Right ventricle myocardium inferior (tissue), 1 donor: Measurements from ENCODE around the gene POGLUT2. TPM values are rescaled to one million over a fixed set of nuclear protein-coding genes. Genes with fewer than 3 reads are reported as not detected.

Experiments
- ATAC-seq: fragments of 200-7000 bp; cut with Tn5 transposase; one replicate; pipeline ENCODE4 v1.9.1; 2020; ENCODE audit warnings: mild to moderate bottlenecking, moderate library complexity
- DNase-seq: peaks from one replicate; pipeline ENCODE4 v3.0.0; 2021; ENCODE audit errors: missing footprints
- intact Hi-C: fragments of 100-400 bp; cut with DNase I; formaldehyde crosslinking; loops from one replicate; pipeline ENCODE4 v1.11.0; 2022
- long read RNA-seq: library from polyadenylated mRNA; unstranded; transcript quantifications from one replicate; pipeline ENCODE4 v2.0.0, GENCODE V29; 2021
- total RNA-seq: library from RNA; stranded (reverse); fragmentation: NEBNext Ultra II Directional; extraction: Animal tissue kit (Norgen Biotek cat#: 25700); gene quantifications from one replicate; pipeline ENCODE4 v1.2.1, GENCODE V29; 2021
- donor health status: DM: no; HTN: yes; CAD: no; lungs with severe emphysema.

The POGLUT2 gene
- total RNA-seq: 3.2 TPM
- long read RNA-seq, partial matches to known transcripts: 0 of 1 reads
- long read RNA-seq, other reads (novel, unspliced or antisense): 0 of 1 reads

DNA sequence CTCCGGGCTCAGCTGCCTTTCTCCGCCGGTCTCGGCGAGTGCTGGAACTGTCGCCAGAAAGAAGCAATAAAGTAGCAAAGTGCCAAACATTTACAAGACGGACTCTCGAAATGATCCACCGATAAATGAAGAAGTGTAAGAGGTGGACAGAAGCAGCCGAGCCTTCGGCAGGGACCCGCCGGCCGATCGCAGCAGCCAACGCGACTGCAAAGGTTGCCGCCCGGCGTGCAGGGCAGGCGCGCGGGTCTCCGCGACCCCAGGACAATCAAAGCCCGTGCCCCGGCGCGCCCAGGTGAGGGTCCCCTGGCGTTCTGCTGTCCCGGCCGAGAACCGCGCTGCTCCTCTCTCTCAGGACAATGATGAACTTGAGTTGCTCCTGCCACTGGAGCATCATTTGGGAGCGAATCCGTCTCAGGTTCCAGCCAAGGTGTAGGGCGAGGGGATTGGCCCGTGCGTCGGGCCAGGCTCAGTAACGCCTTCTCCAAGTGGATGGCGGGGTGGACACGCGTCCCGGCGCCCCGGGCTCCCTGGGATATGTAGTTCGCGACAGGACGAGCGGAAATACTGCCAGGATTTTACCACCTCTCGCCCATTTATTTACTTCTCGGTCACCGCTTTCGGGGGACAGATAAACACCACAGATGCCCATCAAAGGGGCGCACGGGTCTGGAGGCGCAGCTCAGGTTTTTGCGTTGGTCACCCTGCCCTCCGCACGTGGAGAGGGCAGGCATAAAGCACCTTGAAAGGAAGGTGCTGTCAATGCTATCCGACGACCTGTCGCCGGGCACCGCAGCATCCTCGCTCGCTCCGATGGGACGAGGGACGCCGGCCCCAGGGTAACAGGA is at the start of gene POGLUT2, which contains the start of gene BIVM:
Gene POGLUT2 (minus strand): TSS at position 396 of the 845 bp plus-strand sequence. CDS start 306 bp downstream, at position 90.
Gene BIVM (plus strand): TSS at position 539 of the 845 bp plus-strand sequence. CDS start 8,149 bp downstream, outside the sequence.
- intact Hi-C loops: loop anchor here (1.0 kb wide), 1 partner anchor 26 kb away; the partner anchor contains the start of gene TEX30
- DNase-seq: peak; percentile 94

DNA sequence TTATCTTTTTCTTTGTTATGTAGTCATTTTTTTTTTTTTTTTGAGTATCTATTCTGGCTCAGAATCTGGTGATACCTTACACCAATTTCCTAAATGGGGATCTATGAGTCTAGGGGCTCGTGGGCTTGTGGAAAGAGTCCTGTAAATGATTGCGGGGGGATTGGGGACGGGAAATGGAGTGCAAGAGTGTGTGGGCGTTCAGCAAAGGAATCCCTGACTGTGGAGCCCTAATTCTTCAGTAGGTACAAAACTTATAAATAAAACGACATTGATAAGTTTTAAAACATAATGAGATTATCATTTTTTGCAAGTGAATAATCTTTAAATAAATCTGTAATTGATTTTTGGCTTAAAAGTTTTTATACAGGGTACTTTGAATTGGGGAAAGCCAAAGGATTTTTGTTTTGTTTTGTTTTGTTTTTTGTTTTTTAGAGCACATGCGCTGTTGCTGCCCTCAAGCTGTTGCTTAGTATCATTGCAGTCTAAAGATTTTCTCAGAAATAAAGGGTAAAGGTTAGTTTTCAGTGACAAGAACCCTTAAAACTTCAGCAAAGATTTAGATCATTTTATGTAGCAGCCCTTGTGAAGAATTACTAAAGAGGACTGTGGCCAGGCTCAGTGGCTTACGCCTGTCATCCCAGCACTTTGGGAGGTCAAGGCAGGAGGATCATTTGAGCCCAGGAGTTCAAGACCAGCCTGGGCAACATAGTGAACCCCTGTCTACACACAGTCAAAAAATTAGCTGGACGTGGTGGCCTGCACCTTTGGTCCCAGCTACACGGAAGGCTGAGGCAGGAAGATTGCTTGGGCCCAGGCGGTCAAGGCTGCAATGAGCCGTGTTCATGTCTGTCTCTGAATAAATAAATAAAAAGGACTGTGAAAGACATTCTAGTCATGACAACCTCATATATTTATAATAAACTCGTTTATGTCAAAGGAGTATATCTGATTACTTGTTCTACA is 48.8 kb upstream of the POGLUT2 start:
- intact Hi-C loops: loop anchor here (2.0 kb wide), 1 partner anchor 267 kb away; no protein-coding TSS in a partner anchor
- ATAC-seq (no peak), DNase-seq (no peak)

More for the DNA sequence above, at the start of gene POGLUT2, which contains the start of gene BIVM:
- ATAC-seq: peak; percentile 93

DNA sequence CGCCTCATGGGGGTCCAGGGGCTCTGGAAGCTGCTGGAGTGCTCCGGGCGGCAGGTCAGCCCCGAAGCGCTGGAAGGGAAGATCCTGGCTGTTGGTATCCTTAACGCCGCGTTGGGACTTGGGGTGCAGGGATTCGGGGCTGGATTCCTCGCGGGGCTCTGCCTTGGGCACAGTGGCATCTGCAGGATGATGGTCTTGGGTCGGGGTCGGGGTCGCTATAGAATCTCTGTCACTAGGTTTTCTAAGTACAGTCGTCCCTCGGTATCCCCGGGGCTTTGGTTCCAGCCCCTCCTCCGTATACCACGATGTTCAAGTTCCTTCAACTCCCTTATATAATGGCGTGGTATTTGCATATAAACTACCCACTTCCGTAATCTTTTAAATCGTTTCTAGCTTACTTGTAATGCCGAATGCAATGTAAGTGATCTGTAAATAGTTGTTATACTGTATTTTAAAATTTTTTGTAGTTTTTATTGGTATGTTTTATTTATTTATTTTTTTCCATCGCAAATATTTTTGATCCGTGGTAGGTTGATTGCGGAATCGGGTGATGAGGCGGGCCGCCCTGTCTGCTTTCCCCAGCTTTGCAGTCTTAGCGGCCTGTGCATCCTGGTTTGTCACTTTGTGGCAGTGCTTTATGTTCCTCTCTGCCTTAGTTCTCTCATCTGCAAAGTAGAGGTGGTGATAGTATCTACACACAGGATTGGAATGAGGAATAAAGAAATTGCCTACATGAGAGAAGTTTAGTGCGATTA is 47.7 kb upstream of the POGLUT2 start:
- DNase-seq (peak; percentile 77), ATAC-seq (peak; percentile 41)
- intact Hi-C loops: loop anchor here (1.0 to 2.0 kb wide), 2 partner anchors 46 to 266 kb away; no protein-coding TSS in a partner anchor

DNA sequence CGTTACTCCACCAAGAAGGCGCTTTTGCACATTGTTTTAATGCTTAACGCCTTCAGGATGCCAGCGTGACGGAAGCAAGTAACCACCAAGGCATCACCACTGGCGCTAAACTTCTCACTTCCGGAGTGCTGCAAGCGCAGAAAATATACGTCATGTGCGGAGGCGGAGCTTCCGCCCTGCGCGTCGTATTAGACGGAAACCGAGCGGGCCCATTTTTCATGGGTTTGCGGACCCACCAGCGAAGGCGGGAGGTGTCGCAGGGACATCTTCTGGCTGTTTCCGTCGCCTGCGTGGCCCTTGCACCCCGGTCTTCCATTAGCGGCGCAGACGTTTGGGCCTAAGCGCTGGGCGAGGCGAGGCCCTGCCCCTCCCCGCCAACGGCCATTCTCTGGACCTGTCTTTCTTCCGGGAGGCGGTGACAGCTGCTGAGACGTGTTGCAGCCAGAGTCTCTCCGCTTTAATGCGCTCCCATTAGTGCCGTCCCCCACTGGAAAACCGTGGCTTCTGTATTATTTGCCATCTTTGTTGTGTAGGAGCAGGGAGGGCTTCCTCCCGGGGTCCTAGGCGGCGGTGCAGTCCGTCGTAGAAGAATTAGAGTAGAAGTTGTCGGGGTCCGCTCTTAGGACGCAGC is 47.0 kb upstream of the POGLUT2 start, which contains the start of gene ERCC5:
Gene ERCC5 (plus strand): TSS at position 403 of the 631 bp plus-strand sequence. CDS start 235 bp downstream, outside the sequence.
- intact Hi-C loops: loop anchor here (1.0 to 2.0 kb wide), 3 partner anchors 45 to 265 kb away; partner anchors contain the start of gene TPP2
- peak; percentile 94 for ATAC-seq
- peak; percentile 96 for DNase-seq

DNA sequence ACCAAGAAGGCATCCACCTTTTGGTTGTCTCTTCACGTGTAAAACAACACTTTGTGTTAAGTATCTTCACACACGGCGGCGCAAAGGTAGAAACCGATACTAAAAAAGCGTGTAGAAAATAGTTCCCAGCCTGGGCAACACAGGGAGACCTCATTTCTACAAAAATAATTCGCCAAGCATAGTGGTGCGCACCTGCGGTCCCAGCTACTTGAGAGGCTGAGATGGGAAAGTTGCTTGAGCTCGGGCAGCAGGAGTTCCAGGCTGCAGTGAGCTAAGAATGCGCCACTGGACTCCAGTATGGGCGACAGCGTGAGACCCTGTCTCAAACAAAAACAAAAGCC is 46.5 kb upstream of the POGLUT2 start:
- ATAC-seq (no peak), DNase-seq (no peak)
- intact Hi-C loops: loop anchor here (1.0 kb wide), 1 partner anchor 249 kb away; the partner anchor contains the start of gene TPP2

DNA sequence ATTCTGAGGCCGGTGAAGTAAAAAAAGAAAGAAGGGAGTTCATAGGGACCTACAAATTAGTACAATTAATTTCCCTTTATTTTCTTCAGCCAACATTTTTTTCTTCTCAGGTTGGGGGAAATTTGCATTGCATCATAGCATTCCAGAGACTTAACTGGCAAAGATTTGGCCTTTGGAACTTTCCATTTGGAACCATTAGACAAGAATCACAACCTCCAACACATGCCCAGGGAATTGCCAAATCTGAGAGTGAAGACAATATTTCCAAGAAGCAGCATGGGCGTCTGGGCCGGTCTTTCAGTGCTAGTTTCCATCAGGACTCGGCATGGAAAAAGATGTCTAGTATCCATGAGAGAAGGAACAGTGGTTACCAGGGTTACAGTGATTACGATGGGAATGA is 40.7 kb upstream of the POGLUT2 start:
- DNase-seq: no peak
- intact Hi-C loops: no loop called here
- ATAC-seq: no peak

DNA sequence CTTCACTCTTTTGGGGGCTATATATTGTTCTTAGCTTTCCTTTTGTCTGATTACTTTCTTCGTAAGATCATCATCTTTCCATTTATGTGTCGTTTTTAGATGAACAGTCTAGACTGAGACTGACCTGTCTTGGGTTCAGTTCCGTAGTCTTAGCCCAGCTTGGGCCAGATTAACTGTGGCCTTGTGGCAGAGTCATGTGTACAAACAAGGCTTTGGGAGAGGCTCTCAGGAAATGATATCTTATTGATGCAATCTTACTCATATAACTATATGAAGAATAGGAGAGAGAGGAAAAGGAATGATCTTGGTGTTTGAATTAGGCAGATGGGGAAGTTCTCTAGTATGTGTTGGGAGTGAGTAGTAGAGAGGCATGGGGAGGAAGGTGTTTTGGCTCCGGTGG is 40.2 kb upstream of the POGLUT2 start:
- DNase-seq: no peak
- ATAC-seq: no peak
- intact Hi-C loops: no loop called here

DNA sequence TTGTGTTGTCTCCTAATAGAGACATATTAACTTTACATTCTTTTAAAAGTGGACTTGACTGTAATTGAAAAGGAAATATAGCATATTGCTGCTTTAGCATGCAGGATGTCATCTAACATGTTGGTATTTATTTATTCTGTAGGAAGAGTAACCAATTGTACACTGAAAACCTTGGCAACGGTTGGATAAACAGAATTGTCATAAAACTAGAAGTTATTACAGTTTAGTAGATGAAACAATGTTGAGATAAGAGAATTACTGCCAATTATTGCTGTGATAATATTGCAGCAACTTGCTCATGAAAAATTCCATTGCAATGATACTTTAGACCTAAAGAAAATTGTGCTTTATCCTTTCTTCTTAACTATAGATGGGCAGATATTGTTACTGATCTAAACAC is 39.5 kb upstream of the POGLUT2 start:
- ATAC-seq (no peak), DNase-seq (no peak)
- intact Hi-C loops: no loop called here

DNA sequence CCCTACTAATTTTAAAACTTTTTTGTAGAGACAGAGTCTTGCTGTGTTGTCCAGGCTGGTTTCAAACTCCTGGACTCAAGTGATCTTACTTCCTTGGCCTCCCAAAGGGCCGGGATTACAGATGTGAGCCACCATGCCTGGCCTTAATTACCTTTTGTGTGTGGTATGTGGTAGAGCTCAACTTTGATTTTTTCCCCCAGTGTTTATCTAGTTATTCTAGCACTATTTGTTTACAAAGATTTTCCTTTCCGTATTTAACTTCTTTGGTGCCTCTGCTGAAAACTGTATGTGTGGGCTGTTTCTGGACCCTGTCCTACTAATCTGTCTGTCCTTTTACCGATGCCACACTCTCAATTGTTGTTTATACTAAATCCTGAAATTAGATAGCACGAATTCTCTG is 37.7 kb upstream of the POGLUT2 start:
- no peak for ATAC-seq
- DNase-seq: no peak
- intact Hi-C loops: no loop called here

DNA sequence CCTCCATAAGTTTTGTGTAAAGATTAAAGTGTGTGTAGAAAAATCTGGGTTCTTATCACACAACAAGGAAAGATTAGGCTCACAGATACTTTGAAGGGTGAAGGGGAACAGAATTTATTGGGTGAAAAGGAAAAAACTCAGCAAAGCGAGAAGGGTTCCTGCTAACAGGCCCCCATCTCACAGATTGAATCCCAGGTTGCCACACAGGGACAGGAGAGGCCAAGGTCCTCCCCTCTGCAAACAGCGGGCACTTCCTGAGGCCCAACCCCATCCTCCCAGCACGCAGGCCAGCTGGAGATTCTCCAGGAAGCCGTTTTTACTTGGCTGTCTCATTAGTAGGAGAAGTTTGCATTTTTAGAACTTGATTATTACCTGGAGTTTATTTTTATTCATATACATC is 31.9 kb upstream of the POGLUT2 start:
- ATAC-seq (no peak), DNase-seq (no peak)
- intact Hi-C loops: no loop called here

DNA sequence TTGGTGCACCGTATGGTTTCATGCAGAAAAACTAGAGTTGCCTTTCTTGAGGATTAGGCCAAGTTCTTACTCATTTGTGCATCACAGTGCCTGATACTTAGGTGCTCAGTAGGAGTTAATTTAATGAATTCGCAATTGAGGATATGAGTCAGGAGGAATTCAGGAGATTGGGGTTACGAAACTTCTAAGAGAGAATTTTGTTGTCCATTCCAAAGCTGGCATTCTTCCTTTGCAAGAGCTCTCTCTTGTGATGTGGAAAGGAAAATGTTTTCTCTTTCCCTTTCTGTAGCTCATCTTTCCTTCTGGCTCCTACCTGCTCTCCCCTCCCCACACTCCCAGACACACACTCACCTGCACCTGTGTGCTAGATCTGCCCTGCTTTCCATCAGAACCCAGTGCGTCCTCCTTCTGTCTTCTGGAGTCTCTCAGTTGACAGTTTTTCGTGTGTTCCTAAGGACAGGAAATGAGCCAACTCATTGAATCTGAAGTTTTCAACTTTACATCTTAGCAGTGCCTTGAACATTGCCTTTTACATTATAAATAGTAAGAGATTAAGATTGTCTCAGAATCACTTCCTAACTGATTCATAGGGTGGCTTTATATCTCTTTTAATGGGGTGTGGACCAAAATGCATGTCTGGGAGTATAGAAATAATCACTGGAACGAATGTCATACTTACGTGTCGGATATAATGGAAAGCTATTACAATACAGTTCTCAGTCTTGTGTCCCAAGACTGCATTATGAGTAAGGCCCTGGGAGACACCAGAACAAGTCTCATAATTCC is 27.3 kb upstream of the POGLUT2 start:
- ATAC-seq (no peak), DNase-seq (no peak)
- intact Hi-C loops: no loop called here

DNA sequence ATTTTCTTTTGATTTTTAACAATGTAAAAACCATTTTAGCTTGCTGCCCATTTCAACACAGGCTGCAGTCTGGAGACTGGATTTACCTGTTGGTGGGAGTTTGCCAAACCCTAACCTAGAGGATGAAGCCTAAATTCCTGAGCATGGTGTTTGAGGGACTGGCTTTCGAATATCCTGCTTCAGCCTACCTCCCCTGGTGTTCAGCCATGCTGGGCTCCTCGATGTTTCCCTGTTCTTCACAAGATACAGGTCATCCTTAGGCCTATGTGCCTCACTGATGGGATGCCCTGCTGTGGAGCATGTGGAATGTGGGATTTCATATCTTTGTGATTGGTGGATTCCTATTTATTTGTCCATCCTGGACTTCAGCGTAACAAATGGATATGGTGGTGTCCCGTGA is 26.6 kb upstream of the POGLUT2 start:
- ATAC-seq (no peak), DNase-seq (no peak)
- intact Hi-C loops: no loop called here

DNA sequence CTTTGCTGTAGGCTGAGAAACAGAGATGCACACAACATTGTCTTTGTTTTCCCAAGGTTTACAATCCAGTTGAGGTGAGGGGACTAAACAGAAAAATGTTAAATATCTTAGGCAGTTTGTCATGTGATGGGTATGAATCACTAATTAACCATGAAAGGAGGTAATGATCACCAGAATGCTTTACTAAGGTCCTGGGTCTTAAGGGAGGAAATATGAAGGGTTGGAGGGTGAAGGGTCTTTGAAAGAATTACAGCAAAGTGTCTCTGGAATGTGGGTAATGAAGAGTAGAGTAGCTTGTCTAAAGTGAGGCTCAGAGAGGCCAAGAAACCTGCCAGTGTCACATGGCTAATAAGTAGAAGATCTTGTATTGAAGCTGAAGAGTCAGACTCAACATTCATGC is 19.1 kb upstream of the POGLUT2 start:
- DNase-seq (no peak), ATAC-seq (no peak)
- intact Hi-C loops: no loop called here

DNA sequence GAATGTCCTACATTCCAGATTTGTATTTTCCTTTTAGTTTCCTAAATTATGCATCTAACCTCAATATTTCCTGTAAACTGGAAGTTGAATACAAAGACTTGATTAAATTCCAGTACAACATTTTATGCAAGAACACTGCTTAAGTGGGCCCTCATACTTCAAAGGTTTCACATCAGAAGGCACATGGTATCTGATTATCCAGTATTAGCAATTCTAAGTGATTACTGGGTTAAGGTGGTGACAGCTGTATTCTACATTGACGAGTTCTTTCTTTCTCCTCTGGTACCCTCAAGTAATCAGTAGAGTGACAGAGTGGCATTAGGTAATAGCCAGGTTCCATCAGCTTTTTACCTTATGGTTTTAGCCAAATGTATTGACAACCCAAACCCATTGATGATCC is 18.5 kb upstream of the POGLUT2 start:
- intact Hi-C loops: no loop called here
- ATAC-seq: no peak

DNA sequence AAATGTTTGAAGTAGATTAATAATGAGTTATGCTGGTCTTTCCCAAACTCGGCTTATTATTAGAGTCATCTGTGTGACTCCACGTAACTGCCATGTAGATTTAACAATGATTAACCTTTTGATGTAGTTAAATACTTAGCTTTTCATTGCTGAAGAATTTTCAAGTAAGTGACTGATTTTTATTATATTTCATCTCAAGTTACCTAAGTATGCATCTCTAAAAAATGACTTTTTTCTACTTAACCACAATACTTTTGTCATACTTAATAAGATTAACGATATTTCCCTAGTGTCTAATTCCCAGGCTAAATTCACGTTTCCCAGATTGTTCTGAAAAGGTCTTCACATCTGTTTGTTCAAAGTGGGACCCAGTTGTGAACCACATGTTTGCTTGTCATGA is 17.9 kb upstream of the POGLUT2 start:
- no peak for DNase-seq
- ATAC-seq: no peak
- intact Hi-C loops: no loop called here

More for the DNA sequence above, 18.5 kb upstream of the POGLUT2 start:
- DNase-seq: no peak

DNA sequence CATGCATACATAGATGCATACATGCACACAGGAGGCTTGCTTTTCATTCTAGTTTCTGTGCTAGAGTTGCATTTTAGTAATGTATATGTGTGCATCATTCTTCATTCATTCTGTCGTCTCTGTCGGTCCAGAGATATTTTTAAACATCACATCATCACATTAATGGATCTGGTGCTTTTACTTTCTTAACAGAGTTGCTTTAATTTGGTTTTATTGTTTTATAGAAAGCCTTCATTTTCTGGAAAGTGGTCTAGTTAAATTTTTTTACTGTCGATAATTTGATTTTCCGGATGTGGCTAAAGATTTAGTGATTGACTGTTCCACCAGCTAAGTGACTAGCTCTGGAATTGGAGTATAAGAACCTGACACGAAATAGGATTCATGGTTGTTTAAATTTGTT is 17.0 kb upstream of the POGLUT2 start:
- intact Hi-C loops: no loop called here
- no peak for ATAC-seq

DNA sequence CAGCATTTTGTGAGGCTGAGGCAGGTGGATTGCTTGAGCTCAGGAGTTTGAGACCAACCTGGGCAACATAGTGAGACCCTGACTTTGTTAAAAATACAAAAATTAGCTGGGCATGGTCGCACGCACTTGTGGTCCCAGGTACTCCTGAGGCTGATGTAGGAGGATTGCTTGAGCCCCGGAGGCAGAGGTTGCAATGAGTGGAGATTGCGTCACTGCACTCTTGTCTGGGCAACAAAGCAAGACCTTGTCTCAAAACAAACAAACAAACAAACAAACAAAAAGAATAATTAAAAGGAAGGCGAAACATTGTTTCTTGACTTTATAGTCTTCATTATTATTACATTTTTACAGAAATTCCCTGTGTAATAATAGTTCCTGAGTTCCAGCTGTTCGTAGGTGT is 16.0 kb upstream of the POGLUT2 start:
- no peak for DNase-seq
- no peak for ATAC-seq
- intact Hi-C loops: no loop called here

More for the DNA sequence above, 17.0 kb upstream of the POGLUT2 start:
- no peak for DNase-seq
